GM18499 (cell line): ENCODE measurements around the gene FADS6.

ENCODE experiments used
- ATAC-seq: cut with Tn5 transposase; IDR thresholded peaks from one replicate; pipeline ENCODE4 v1.9.1; 2021; ENCODE audit warnings: moderate number of reproducible peaks; ENCODE audit not compliant: insufficient read depth, unreplicated experiment

FADS6 gene

GRCh38 chr17:74893936-74894671 is 671 bp upstream of the FADS6 start:
- no peak for ATAC-seq

DNA sequence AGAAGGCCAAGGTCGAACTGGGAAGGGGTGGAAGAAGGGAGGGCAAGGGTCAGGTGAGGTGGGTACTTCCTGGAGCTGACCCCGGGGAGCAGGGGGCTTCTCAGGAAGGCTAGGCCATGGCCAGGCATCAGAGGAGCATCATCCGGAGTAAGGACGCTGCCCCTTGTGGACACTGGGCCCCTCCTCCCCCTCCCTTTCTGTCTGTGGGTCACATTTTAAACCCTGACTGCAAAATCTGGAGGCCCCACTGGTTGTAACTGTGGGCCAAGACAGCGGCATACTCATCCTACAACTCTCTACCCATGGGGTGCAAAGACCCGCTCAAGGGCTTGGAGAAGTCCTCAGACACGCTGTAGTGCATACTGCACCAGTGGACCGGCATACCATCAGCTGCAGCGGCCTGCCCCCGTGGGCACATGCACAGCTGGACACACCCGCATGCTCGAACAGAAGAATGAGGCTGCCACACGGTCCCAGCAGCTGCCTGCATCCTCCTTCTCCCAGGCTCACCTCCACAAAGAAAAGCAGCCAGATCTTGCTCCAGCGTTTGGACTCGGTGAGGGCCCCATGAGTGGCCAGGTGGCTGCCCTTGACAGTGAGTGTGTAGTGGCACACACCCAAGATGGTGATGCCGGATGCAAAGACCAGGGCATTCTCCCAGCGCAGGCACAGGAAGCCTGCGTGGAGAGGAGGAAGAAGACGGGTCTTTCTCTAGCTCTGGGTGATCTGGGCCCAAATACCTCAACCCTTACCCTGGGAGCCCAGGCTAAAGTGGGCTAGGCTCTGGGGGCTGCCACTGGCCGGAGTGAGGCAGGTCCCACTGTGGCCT is 1.2 kb downstream of the FADS6 start:
- ATAC-seq = no peak

DNA sequence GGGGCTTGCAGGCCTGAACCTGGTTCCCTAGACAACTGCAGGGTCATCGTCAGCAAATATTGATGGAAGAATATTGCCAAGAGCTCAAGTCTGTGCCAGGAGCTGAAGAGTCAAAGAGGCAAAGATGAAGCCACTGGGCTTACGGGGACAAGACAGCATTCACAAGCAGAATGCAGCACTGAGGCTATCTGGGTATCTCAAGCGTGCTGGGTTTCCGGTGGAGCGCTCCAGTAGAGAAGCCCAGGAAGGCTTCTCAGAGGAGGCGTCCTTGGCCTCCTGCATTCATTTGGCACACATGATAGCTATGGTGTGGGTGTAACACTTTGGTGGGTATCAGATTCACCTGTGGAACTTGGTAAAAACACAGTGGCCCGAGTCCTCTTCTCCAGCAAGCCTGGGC is 2.9 kb downstream of the FADS6 start:
- no peak for ATAC-seq

DNA sequence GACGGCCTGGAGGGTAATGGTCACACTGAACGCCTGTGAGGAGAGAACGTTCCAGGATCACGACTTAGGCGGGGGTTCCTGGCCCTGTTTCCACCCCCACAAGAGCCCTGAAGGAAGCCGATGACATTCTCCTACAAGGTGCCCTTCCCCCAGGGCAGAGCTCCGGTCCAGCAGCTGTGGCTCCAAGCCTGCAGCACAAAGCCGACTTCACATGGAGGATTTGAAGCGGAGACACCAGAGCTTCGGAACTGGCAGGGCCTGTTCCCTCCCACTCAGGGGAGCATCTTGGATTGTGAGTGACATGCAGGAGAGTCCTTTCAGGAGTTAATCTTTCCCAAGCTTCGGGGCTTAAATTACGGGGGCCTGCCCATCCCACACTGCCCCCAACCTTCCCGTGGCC is 5.0 kb downstream of the FADS6 start:
- no peak for ATAC-seq

- no peak for ATAC-seq
These were observed 10.1 kb downstream of the FADS6 start for GRCh38 chr17:74883241-74883745.

GRCh38 chr17:74882517-74883240 is 10.8 kb downstream of the FADS6 start:
- no peak for ATAC-seq

DNA sequence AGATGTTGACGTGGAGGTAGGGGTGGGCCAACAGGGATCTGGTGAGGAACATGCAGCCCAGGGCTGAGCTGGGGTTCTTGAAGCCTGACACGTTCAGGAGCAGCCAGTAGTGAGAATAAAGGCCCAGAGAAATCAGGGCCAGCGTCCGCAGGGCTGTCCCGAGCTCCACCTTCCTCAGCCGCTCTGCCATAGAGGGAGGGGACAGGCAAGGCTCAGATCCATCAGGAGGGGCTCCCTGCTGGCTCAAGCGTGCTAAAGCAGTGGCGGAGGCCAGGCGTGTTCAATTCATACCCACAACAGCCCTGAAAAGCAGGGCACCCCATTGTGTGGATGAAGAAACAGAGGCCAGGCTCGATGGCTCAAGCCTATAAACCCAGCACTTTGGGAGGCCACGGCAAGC is 12.4 kb downstream of the FADS6 start:
- ATAC-seq = no peak

GRCh38 chr17:74879308-74879707 is 14.1 kb downstream of the FADS6 start:
- no peak for ATAC-seq

DNA sequence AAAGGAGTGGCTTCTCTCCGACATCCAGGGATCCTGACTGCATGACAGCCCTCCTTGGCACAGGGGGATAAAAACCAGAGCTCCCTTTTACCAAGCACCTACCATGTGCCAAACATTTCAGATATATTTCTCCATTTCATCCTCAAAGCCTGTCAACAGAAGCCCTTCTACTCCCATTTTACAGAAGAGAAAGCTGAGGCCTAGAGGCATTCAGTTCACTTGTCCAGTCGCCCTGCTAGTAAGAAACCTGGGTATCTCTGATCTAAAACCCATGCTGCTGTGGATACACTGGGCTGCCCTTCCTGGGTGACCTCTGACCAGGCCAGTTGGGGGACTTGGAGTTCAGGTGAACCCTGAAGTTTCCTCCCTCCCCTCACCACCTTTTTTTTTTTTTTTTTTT is 14.8 kb downstream of the FADS6 start:
- ATAC-seq = no peak

- ATAC-seq = no peak
These were observed 15.6 kb downstream of the FADS6 start for GRCh38 chr17:74877592-74878548.

- no peak for ATAC-seq
These were observed 17.3 kb downstream of the FADS6 start for GRCh38 chr17:74875977-74876593.

DNA sequence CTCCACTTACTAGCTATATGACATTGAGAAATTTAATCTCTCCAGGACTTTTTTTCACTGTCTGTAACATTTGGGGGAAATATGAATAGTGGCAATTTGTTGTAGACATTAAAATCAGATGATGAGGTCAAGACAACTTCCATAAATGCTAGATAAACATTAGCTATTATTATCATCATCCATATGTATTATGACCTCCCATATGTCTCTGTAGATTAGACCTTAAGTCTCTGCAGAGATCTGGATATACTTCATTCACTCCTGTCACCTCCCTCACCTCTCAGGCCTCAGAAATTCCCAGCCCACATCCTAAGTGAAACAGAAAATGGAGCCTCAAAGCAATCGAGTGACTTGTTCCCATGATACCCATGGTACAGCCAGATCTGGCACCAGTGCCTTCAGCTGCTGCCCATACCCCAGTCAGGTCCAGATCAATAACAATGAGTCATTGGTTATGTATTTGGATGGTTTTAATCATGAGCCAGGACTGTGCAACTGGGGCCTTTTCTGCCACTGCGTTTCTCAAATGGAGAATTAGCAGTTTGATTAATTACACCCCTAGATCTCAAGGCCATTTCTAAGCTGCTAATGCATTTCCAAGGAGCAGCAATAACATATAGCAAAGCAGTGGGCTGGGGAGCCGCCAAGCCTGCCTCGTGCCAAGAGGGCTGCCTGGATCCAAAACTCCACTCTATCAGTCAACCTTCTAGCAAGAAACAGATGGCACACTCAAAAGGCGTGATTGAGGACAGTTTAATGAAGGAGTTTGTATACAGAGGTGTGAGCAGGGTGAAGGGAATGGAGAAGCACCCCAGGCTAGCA is 18.1 kb downstream of the FADS6 start:
- no peak for ATAC-seq

DNA sequence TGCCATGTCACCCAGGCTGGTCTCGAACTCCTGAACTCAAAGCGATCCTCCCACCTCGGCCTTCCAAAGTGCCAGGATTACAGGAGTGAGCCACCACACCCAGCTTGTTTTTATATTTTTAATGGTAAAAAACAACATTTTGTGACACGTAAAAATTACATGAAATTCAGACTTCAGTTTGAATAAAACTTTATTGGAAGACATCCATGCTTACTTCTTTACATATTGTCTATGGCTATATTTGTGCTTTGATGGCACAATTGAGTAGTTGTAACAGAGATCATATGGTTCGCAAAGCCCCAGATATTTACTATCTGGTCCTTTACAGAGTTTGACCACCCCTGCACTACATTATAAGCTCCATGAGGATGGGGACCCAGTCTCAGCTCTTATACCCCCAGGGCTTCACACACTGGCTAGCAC is 18.8 kb downstream of the FADS6 start:
- no peak for ATAC-seq

- ATAC-seq = no peak
These were observed 19.4 kb downstream of the FADS6 start for GRCh38 chr17:74873874-74874614.

GRCh38 chr17:74873037-74873873 is 20.2 kb downstream of the FADS6 start:
- peak; percentile 90 for ATAC-seq

DNA sequence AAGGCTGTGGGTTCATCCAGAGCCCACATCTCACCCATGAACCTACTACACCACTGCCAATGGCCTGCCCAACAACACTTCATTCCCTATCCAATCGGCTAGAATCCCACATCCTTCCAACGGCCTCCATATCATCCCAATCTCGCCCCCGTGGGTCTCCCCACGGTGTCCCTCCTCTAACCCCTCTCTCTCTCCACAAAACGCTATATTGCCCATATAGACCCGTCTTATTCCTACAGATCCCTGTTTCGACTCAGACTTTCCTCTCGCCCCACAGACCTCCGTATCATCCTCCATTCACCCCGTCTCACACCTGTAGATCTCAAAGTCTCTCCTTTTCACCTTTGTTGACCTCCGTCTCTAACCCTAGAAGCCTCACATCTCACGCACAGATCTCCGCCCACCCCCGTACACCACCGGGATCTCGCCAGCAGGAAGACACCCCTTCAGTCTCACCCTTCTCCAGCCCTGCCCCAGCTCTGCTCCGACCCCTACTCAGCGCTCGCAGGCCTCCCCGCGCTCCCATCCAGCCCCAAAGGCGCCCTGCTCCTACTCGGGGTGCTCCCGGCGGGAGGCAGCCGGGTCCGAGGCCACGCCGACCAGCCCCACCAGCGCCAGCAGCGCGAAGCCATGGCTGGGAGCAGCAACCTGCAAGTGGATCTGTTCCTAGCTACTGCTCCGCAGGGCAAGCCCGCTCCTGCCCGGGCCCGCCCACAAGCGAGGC is 21.0 kb downstream of the FADS6 start, which contains the start of gene FDXR:
TSS of gene FDXR (minus strand) at position 682 of the 724 bp plus-strand sequence. CDS start at position 632, 50 bp downstream.
- peak; percentile 6 for ATAC-seq
